Ishikawa (cell line): Measurements from ENCODE around the gene AIFM2.

ENCODE experiments used
- CREB1 ChIP-seq: IDR thresholded peaks from 2 replicates; pipeline ENCODE4 v1.6.1; 2012; ENCODE audit warnings: low read depth
- EP300 ChIP-seq: IDR thresholded peaks from 2 replicates; pipeline ENCODE4 v1.6.1; 2012; ENCODE audit warnings: borderline replicate concordance
- MAX ChIP-seq: IDR thresholded peaks from 2 replicates; pipeline ENCODE4 v1.6.1; 2012
- NFIC ChIP-seq: IDR thresholded peaks from 2 replicates; pipeline ENCODE4 v1.6.1; 2012
- RAD21 ChIP-seq: IDR thresholded peaks from 2 replicates; pipeline ENCODE4 v1.6.1; 2012; ENCODE audit warnings: low read depth
- TCF12 ChIP-seq: IDR thresholded peaks from 2 replicates; pipeline ENCODE4 v1.6.1; 2012; ENCODE audit warnings: low read depth
- TEAD4 ChIP-seq: IDR thresholded peaks from 2 replicates; pipeline ENCODE4 v1.6.1; 2012
- YY1 ChIP-seq: IDR thresholded peaks from 2 replicates; pipeline ENCODE4 v1.6.1; 2012; ENCODE audit warnings: low read depth
- ZBTB7A ChIP-seq: IDR thresholded peaks from 2 replicates; pipeline ENCODE4 v1.6.1; 2012; ENCODE audit warnings: low read depth

DNA sequence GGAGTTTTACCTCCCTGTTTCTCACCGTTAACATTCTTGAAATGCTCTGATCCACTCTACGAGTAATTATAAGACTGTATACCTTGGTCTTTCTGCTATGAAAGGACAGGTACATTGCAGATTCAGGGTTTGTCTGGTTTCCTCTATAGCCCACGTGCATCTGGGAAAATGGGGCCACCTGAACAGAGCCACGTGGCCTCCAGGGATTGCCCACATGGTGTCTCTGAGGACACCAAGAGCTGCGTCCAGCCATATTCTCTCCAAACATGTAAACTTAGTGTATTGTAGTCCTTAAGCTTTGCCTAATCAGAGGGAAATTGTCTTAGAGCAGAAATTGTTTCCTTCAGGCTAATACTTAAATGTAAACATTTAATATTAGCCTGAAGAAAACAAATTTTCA lies 63.3 kb downstream of the AIFM2 start:
- TF ChIP-seq EP300 (no peak), ZBTB7A (no peak), TCF12 (no peak), TEAD4 (no peak), RAD21 (no peak), YY1 (no peak), CREB1 (no peak), MAX (no peak), NFIC (no peak)
